Activated T-cell treated with anti-CD3 and anti-CD28 coated beads for 1 hour (primary cell): ENCODE data around the gene PGLYRP4.

Experiments
- DNase-seq: peaks from one replicate; pipeline ENCODE4 v3.0.0-alpha.2; 2020; ENCODE audit warnings: low read depth

Gene PGLYRP4

GRCh38 chr1:153375511-153375910, 26.9 kb upstream of the PGLYRP4 start, which contains the start of gene S100A12:
Gene S100A12 (minus strand): TSS chr1:153375621. CDS start chr1:153374592, 1,029 bp downstream.
- no peak for DNase-seq

- DNase-seq, result no peak
Measured at GRCh38 chr1:153374071-153374470, 25.4 kb upstream of the PGLYRP4 start.

- no peak for DNase-seq
Measured at GRCh38 chr1:153372571-153372970, 23.9 kb upstream of the PGLYRP4 start.

GRCh38 chr1:153371231-153371630, 22.6 kb upstream of the PGLYRP4 start:
- DNase-seq, result no peak

- no peak for DNase-seq
Measured at GRCh38 chr1:153370146-153370545, 21.5 kb upstream of the PGLYRP4 start.

- no peak for DNase-seq
Measured at GRCh38 chr1:153368495-153368894, 19.9 kb upstream of the PGLYRP4 start.

- DNase-seq, result no peak
Measured at GRCh38 chr1:153367090-153367489, 18.4 kb upstream of the PGLYRP4 start.

- no peak for DNase-seq
Measured at GRCh38 chr1:153366261-153366660, 17.6 kb upstream of the PGLYRP4 start.

GRCh38 chr1:153365696-153366095, 17.1 kb upstream of the PGLYRP4 start:
- DNase-seq, result no peak

- DNase-seq, result no peak
Measured at GRCh38 chr1:153364766-153365666, 16.4 kb upstream of the PGLYRP4 start.

- DNase-seq, result no peak
Measured at GRCh38 chr1:153364156-153364555, 15.5 kb upstream of the PGLYRP4 start.

GRCh38 chr1:153363641-153364040, 15.0 kb upstream of the PGLYRP4 start:
- no peak for DNase-seq

GRCh38 chr1:153362187-153362775, 13.6 kb upstream of the PGLYRP4 start:
- no peak for DNase-seq

GRCh38 chr1:153361480-153362109, 13.0 kb upstream of the PGLYRP4 start:
- DNase-seq, result no peak

GRCh38 chr1:153360592-153361479, 12.2 kb upstream of the PGLYRP4 start:
- no peak for DNase-seq

- no peak for DNase-seq
Measured at GRCh38 chr1:153360190-153360589, 11.5 kb upstream of the PGLYRP4 start.

GRCh38 chr1:153359241-153359640, 10.6 kb upstream of the PGLYRP4 start:
- DNase-seq, result no peak

GRCh38 chr1:153358691-153358975, 10.0 kb upstream of the PGLYRP4 start:
- no peak for DNase-seq

- no peak for DNase-seq
Measured at GRCh38 chr1:153357853-153358690, 9.4 kb upstream of the PGLYRP4 start, which contains the start of gene S100A9. Gene S100A9 (plus strand): TSS chr1:153357854. CDS start chr1:153358284, 430 bp downstream.

GRCh38 chr1:153357076-153357852, 8.6 kb upstream of the PGLYRP4 start:
- no peak for DNase-seq
